HG02885 (cell line): ENCODE data around the gene IL17D.
"Not testable (repeated sequence)": the region's sequence is repeated elsewhere in the genome, so short reads cannot be mapped to it uniquely, and the experiment has no call there.

ENCODE experiments used
- ATAC-seq: cut with Tn5 transposase; IDR thresholded peaks from one replicate; pipeline ENCODE4 v1.9.1; 2021; ENCODE audit warnings: mild to moderate bottlenecking; ENCODE audit not compliant: unreplicated experiment, poor library complexity

IL17D gene

DNA sequence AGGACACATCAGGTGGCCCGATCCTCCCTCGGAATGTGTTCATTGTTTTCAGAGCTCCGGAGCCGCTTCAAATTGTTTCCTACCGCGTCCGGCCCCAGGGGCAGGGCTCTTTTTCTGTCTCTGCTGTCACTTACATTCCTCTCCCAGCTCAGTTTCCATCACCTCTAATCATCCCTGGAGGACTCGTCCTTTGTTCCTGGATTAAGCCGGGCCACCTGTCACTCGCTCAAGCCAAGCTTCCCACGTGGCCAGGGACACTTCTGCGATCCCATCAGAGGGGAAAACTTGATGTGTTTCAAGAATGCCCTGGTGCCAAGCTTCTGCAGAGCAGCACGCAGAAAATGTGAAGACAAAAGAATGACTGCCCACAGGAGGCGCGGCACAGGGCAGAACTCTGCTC lies 13.5 kb downstream of the IL17D start:
- ATAC-seq = no peak

DNA sequence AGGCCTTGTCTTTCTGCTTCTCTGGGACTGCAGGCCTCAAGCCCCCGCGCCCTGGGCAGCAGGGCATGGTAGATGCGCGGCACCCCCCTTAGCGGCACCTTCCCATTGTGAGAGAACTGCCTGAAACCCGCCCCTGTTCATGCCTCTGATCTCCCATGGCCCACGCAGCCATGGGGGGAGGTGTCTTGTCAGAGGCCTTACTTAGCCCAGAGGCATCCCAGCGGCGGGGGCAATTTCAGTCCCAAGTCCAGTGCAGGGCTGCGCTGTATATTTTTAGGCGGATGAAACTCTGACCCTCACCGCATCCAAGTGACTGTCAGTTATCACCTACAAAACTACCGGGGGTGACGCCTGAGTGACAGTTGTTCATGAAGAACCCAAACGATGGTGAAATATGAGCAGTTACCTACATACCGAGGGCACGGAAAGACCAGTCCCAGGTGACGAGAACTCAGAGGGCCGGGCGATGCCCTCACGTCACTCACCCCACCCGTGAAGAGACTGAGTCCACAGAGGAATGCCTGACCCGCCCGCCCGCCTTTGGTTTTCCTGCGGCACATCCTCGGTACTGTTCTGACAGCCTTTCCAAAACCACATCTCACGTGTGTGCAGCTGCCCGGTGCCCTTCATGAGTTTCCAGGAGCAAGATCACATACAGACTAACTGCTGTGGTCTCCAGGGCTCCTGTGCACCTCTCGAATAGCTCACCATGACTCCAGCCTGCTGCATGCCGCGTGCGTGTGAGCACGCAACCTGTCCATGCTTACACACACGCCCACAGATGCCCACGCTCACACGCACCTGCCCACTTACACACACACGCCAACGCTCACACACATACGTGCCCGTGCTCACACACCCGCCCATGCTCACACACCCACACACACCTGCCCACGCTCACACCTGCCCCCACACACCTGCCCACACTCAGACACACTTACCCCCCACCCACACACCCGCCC lies 14.4 kb downstream of the IL17D start:
- no peak for ATAC-seq

DNA sequence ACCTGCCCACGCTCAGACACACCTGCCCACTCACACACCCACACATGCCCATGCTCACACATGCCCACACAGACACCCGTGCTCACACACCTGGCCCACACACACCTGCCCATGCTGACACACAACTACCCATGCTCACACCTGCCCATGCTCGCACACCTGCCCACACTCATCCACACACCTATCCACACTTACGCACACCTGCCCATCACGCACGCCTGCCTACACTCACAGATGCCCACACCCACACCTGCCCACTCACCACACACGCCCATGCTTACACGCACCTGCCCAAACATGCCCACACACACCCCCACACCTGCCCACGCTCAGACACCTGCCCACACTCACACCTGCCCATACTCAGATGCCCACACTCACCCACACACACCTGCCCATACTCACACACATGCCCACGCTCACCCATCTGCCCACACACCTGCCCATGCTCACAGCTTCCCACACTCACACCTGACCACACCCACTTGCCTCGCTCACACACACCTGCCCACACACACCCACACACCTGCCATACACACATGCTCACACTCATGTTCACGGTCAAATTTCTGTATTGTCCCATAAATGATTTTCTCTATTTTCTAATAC lies 15.6 kb downstream of the IL17D start:
- no peak for ATAC-seq

DNA sequence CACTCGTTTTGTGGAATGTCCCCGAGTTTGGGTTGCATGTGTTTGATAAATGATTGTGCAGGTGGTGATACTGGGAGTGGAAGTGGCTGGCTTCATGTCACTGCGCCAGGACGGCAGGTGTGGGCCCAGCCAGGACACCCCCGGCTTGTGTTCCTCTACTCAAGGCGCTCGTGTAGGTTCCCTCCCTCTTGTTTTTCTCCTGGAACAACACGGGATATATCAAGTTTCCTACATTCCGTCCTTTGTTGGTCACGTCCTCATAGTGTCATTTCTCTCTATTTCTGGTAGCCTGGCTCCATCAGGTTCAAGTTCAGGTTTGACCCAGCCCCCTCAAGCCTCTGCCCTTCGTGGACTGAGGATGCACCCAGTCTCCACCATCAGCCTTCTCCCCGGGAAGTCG lies 16.3 kb downstream of the IL17D start:
- ATAC-seq = no peak

DNA sequence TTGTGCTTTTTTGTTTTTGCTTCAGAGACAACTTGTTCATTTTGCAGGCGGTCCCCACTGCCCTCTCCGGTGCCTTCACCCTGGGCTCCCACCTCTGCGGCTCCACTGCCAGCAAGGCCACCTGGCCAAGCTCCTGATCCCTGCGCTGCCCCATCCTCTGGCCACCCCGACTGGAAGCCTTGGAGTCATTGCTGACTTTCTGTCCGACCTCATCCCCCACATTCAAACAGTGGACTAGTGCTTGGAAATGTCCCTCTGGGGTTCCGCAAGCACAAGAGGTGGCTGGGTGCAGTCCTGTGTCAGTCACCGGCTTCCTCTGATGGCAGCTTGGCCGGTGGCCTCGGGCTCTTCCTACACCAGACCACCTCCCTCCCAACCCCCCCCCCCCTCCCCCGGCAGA lies 17.0 kb downstream of the IL17D start:
- ATAC-seq = no peak

DNA sequence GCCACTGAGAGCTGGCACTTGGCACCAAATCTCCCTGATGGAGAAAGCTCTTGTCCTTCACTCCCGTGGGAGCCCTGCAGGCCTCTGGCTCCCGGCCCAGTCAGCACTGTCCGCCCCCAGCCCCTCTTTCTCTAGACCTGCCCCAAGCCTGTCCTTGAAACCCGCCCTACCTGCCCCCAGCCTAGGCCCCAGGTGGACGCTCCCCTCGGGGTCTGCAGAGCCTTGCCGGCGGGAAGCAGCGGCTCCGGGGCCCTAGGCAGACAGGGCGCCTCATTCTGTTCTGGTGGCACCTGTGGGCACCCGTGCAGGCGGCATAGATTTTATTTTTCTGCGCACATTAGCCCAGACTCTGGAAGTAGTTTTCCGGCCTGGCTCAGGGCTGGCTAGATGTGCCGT lies 17.6 kb downstream of the IL17D start:
- ATAC-seq = no peak

DNA sequence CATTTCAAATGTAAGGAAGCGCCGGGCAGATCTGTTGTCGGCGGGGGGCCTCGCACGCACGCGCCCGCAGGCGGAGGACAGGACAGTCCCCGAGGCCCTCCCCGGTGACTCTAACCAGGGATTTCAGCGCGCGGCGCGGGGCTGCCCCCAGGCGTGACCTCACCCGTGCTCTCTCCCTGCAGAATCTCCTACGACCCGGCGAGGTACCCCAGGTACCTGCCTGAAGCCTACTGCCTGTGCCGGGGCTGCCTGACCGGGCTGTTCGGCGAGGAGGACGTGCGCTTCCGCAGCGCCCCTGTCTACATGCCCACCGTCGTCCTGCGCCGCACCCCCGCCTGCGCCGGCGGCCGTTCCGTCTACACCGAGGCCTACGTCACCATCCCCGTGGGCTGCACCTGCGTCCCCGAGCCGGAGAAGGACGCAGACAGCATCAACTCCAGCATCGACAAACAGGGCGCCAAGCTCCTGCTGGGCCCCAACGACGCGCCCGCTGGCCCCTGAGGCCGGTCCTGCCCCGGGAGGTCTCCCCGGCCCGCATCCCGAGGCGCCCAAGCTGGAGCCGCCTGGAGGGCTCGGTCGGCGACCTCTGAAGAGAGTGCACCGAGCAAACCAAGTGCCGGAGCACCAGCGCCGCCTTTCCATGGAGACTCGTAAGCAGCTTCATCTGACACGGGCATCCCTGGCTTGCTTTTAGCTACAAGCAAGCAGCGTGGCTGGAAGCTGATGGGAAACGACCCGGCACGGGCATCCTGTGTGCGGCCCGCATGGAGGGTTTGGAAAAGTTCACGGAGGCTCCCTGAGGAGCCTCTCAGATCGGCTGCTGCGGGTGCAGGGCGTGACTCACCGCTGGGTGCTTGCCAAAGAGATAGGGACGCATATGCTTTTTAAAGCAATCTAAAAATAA lies 18.2 kb downstream of the IL17D start:
- ATAC-seq = no peak

DNA sequence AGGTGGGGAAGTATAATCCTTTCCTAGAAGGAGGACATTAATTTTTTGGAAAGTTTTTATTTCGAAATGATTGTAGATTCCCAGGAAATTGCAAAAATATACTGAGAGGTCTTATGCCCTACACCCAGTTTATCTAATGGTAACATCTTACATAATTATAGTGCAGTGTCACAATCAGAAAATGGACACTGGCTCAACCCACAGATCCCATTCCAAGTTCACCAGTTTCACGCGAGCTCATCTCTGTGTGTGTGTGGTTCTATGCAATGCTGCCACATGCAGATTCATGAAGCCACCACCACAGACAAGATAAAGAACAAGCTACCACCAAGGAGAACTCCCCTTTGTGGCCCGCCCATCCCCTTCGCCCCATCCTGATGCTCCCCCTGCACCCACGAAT lies 24.4 kb downstream of the IL17D start:
- no peak for ATAC-seq

DNA sequence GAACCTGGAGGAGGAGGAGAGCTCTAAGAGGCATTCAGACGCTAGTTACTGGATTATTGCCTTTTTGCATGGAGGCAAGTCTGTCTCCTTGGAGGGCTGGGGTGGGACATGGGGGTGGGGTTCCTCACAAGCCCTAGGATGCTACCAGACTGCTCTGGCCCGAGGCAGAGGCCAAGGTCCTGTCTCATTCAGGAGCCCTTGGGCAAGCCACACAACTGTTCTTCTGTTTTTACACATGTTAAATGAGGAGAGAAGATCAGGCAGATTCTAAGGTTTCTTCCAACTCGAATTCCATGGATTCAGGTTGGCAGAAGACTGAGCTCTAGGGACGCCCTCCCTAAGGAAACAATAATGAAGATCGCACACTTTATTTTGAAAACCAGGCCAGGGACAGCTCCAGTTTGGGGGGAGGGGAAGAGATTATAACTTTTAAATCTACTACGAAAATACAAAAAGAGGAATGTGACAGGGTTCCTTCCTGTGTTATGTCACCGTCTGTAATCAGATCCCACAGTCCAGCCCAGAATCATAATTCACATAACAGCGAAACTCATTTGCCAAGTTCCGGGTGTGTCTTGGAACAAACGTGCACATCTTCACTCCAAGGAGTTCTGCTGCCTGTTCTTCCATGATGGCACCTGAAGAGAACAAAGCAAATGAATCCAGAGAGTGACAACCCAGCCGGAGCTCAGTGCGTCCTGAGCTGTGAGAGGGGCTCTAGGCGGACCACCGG lies 25.2 kb downstream of the IL17D start:
- ATAC-seq = no peak

DNA sequence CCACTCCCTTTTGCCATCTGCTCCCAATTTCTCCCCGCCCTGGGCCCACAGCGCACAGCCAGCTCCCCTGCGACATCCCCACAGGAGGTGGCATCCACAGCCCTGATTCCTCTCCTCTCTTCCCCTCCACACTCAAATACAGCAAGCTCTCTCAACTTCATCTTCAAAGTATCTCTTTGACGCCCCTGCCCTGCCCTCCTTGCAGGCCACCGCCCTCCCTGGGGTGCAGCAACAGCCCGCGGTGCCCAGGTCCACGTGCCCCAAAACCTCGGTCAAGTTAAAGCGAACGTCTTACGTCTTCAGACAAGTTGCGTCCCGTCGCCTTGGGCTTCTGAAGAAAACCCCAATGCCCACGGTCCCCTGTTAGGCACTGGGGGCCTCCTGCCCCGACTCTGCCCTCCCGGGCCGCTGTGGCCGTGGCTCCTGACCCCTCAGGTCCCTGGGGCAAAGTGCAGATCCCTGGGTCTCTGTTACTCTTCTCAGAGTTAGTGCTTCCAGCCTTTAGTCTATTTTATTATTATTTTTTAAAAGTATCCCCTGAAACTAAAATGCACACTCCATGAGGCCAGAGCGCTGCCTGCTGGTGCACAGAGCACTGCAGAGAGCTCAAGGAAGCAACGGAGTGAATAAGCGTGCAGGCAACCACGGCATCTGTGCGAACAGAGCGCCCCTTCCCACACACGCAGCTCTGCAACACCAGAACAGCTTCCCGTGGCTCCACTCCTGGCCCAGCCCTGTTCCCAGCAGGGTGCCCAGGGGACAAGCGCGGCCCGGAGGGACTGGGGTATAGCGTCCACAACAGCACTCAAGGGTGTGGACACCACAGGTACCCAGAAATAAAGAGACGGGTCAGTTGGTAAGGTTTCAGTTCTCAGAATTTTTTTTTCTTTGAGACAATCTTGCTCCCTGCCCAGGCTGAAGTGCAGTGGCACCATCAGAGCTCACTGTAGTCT lies 26.4 kb downstream of the IL17D start:
- no peak for ATAC-seq

DNA sequence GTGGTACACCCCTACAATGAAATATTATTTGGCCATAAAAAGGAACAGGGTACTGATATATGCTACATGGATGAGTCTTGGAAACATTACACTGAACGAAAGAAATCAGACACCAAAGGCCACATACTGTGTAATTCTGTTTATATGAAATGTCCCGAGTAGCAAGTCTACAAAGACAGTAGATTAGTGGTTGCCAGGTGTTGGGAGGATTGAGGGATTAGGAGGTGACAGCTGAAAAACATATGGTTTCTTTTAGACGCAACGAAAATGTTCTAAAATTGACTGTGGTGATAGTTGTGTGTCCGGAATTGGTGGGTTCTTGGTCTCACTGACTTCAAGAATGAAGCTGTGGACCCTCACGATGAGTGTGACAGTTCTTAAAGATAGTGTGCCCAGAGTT lies 35.1 kb downstream of the IL17D start:
- ATAC-seq = no peak

DNA sequence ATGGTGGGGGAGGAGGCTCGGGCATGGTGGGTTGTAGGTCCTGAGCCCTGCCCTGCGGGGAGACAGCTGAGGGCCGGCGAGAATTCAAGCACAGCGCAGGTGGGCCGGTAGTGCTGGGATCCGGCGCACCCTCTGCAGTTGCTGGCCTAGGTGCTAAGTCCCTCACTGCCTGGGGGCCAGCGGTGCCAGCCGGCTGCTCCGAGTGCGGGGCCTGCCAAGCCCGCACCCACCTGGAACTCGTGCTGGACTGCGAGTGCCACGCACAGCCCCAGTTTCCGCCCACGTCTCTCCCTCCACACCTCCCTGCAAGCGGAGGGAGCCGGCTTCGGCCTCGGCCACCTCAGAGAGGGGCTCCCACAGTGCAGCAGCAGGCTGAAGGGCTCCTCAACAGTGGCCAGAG lies 36.5 kb downstream of the IL17D start:
- ATAC-seq = no peak

DNA sequence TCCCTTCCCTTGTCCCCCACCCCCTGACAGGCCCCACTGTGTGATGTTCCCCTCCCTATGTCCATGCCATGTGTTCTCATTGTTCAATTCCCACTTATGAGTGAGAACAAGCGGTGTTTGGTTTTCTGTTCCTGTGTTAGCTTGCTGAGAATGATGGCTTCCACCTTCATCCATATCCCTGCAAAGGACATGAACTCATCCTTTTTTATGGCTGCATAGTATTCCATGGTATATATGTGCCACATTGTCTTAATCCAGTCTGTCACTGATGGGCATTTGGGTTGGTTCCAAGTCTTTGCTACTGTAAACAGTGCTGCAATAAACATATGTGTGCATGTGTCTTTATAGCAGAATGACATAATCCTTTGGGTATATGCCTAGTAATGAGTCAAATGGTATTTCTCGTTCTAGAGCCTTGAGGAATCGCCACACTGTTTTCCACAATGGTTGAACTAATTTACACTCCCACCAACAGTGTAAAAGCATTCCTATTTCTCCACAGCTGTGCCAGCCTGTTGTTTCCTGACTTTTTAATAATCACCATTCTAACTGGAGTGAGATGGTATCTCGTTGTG lies 40.4 kb downstream of the IL17D start:
- ATAC-seq = not testable (repeated sequence)

DNA sequence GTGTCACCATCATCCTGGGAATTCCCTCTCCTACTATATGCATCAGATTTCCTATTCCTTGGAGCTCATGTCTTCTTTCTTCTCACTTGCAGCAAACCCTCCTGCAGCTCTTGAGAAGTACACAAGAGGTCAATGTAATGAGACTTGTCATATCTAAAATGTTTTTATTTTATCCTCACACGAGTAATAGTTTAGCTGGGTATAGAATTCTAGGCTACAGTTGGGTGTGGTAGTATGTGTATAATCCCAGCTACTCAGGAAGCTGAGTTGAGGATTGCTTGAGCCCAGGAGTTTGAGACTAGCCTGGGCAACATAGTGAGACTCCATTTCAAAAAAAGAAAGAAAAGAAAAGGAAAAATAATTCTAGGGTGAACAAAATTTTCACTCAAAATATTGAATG lies 45.9 kb downstream of the IL17D start:
- no peak for ATAC-seq

DNA sequence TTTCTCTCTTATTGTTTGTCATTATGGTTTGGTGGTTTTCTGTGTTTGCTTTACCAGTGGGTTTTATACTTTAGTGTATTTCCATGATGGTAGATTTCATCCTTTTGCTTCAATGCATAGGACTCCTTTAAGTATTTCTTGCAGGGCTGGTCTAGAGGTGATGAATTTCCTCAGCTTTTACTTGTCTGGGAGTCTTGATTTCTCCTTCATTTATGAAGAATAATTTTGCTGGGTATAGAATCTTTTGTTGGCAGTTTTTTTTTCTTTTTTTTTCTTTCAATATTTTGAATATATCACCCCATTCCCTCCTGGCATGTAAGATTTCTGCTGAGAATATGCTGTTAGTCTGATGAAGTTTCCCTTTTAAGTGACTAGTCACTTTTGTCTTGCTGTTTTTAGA lies 50.5 kb downstream of the IL17D start:
- no peak for ATAC-seq

DNA sequence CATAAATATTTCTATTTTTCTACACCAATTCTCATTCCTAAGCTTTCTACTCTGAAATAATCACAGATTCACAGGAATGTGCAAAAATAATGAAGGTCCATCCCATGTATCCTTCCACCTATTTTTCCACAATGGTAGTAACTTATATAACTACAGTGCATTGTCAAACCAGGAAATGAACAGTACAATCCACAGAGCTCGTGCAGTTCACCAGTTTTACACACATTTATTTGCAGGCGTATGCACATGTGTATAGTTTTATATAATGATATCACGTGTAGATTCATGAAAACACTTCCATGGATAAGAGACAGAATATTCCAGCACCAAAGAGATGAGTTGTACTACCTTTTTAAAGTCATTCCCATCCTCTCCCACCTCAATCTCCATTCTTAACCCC lies 57.4 kb downstream of the IL17D start:
- no peak for ATAC-seq

DNA sequence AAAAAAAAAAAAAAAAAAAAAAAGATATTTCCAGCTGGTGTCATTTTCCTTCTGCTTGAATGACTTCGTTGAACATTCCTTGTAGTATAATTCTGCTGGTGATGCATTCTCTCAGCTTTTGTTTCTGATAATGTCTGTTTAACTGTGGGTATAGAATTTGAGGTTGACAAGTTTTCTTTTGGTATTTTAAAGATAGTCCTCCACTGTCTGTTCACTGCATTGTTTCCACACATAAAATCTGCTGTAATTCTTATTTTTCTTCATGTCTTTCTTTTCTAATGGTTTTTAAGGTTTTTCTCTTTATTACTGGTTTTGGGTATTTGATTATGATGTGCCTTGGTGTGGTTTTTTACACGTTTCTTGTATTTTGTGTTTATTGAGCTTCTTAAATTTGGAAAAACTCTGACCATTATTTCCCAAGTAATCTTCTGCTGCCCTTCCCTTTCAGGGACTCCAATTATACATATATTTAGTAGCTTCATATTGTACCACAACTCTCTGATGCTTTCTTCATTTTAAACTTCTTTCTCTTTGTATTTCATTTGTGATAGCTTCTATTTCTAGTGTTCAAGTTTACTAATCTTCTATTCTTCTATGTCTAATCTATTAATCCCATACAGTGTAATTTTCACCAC lies 63.9 kb downstream of the IL17D start:
- no peak for ATAC-seq

DNA sequence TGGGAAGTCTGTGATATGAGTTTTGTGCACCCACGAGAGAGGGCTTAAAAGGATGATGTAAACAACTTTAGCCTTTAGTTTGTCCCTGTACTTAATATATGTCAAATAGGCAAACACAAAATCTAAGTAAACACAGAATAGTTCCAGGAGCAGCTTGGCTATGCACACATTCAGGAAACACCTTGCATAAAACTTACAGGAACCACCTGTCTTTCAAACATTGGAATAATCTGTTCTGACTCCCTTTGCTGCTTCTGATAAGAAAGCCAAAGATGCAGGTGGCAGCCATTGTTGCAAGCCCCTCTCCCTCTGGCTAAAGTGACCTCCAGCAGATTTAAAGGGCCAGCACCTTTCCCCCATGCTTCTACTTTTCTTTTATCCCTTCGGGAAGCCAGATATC lies 65.6 kb downstream of the IL17D start:
- no peak for ATAC-seq
